HG02571 (cell line): ENCODE data around the gene LDLRAP1.

Source experiments
- ATAC-seq: cut with Tn5 transposase; IDR thresholded peaks from one replicate; pipeline ENCODE4 v1.9.1; 2021; ENCODE audit warnings: mild to moderate bottlenecking, moderate library complexity; ENCODE audit not compliant: unreplicated experiment

Gene LDLRAP1

DNA sequence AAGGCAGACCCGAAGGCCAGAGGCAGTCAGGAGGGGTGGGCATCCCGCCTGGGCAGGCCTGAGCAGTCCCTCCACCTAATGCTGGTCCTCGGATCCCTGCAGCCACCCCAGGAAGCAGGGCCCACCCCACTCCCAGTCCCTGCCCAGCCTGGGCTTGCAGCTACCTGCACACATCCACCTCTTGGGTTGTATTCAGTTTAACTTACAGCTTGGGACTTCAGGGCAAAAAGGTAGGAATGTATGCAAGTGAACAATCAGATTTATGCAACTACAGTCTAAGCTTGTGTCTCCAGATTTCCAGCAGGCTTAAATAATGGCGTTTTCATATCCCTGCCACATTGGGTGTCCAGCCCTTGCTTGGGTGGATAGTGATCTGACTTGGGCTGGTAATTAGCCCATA is 17.4 kb downstream of the LDLRAP1 start:
- ATAC-seq = no peak

- no peak for ATAC-seq
These were observed 18.2 kb downstream of the LDLRAP1 start for GRCh38 chr1:25561421-25562100.

GRCh38 chr1:25562101-25562927 is 18.9 kb downstream of the LDLRAP1 start:
- no peak for ATAC-seq

DNA sequence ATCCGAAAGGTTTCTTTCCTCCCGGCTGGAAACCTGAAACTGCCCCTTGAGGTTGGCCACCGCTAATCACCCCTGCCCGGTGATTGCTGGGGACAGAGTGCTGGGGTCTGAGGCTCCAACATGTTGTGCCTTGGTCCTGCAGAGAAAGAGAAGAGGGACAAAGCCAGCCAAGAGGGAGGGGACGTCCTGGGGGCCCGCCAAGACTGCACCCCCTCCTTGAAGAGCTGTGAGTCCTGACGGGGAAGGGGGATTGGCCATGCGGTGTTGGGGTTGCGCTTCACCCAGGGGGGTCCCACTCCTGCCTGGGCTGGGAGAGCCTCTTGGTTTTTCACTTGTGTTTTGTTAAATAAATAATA is 19.5 kb downstream of the LDLRAP1 start:
- ATAC-seq = no peak

DNA sequence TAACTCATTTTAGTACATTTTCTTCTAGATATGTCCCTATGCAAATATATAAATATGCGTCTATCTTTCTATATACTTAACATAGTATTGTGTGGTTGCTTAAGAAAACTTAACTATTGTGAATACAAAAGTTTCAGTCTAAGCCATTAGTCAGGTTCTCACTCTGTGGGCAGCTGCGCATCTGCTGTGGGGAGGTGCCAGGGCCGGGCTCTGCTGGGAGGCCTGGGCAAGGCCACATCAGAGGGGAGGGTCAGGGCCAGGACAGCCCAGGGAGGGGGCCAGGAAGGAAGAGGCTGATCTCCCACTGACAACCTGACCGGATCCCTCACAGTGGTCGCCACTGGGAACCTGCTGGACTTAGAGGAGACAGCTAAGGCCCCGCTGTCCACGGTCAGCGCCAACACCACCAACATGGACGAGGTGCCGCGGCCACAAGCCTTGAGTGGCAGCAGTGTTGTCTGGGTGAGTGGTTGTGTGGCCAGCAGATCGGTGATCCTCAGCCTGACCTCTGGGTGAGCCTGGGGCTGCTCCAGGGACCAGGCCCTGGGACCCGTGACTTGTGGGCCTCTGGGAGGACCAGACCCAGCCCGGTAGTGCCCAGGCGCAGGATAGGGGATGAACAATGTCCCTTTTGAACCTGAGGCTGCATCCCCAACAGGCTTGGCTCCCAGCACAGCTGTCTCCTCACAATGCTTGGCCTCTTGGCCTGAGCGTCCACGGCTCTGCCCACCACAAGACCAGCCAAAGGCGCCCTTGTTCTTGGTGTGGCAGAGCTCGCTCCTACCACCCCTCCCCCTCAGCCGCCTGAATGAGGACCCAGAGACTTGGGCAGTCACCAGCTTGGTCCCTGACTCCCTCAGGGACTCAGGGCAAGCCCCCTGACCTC is 20.2 kb downstream of the LDLRAP1 start:
- no peak for ATAC-seq

- ATAC-seq = no peak
These were observed 21.6 kb downstream of the LDLRAP1 start for GRCh38 chr1:25564777-25565574.

GRCh38 chr1:25565626-25566025 is 22.2 kb downstream of the LDLRAP1 start:
- no peak for ATAC-seq

DNA sequence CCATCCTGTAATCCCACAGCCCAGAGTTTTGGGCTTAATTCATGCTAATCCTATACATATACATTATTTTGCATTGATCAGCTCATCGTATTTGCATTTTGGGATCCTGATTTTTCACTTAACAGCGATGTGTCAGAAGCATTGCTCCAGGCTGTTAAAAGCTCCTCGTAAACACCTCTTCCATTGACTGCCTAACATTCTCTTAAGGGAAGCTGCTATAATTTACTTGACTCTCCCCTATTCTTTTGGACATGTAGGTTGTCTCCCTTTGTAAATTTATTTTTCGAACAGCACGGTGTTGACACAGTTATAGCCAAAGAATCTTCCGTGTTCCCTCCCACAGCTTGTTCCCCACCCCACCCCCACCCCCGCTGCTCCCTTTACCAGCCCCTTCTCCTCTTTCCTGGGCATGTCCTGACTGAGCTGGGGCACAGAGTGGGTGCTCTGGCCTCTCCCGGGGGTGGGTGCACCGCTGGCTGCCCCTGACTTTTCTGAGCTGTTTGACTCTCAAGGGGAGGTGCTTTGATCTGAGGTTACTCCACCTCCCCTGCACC is 22.8 kb downstream of the LDLRAP1 start:
- no peak for ATAC-seq

- no peak for ATAC-seq
These were observed 23.4 kb downstream of the LDLRAP1 start for GRCh38 chr1:25566730-25567341.

- ATAC-seq = no peak
These were observed 24.3 kb downstream of the LDLRAP1 start for GRCh38 chr1:25567710-25568089.

GRCh38 chr1:25568090-25568833 is 24.9 kb downstream of the LDLRAP1 start:
- no peak for ATAC-seq

DNA sequence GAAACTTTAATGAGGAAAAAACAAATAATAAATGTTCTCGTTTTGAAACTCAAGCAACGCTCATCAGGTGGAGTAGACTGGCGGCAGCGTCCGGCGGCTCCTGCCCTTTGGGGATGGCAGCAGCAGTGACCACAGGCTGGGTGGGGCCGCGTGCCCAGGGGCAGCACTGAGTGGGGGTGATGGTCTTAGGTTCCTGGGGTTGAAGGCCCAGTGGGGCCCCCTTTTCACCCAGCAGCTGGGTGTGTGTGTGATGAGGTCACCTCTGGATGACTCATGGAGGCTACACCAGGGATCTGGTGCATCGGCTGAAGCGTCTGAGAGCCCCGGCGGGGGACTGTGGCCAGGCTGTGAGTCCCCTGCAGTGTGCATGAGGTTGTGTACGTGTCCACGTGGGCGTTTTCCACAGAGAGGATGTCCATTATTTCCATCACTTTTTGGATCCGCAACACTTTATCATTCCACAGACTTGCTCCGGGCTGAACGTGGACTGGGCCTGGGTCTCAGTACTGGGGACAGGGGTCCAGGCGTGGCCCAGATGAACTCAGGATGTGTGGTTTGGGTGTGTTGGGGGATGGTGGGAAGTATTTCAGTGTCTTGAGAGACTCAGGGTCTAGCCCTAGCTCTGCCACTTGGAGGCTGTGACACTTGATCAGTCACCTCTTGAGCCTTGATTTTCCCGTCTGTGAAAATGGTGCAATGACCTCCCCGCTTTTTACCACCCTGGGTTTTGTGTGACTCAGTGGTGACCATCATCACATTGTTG is 25.6 kb downstream of the LDLRAP1 start:
- no peak for ATAC-seq

- ATAC-seq = no peak
These were observed 26.4 kb downstream of the LDLRAP1 start for GRCh38 chr1:25569597-25570396.

- no peak for ATAC-seq
These were observed 27.6 kb downstream of the LDLRAP1 start for GRCh38 chr1:25570798-25571521.

GRCh38 chr1:25571522-25571970 is 28.1 kb downstream of the LDLRAP1 start:
- no peak for ATAC-seq

GRCh38 chr1:25572107-25572506 is 28.7 kb downstream of the LDLRAP1 start:
- no peak for ATAC-seq
